Measurements from ENCODE around the gene UTP3. TPM values are rescaled to one million over a fixed set of nuclear protein-coding genes. Genes with fewer than 3 reads are reported as not detected.

Gene UTP3
- polyA plus RNA-seq, 1 experiment = 27.1 TPM

- Histone ChIP-seq H3K27ac (ENCODE audit: low read depth, low read length) (peak overlapping the region; percentile 54), H3K4me3 (ENCODE audit: low read depth, low read length) (peak overlapping the region; percentile 77), H3K27me3 (ENCODE audit: control insufficient read depth, insufficient read depth, low read length) (no peaks in the 10 kb centered on the region), H3K9me3 (ENCODE audit: control insufficient read depth, insufficient read depth, low read length) (no peaks in the 10 kb centered on the region)
- POLR2A ChIA-PET = interaction anchor here (0.6 to 3.5 kb wide), 5 partner anchors 10 to 261 kb away, joined by 3 to 13 read pairs (median 3); partner anchors contain the start of gene RUFY3
- no peak for DNase-seq (ENCODE audit: low read depth, low spot score)
- CTCF ChIA-PET = interaction anchor here (1.1 to 2.8 kb wide), 5 partner anchors 16 to 53 kb away, joined by 3 to 30 read pairs (median 7); partner anchors contain the start of genes RUFY3 and UTP3
- TF ChIP-seq CTCF (IDR thresholded peaks at IDR 0.05; ENCODE audit: low read depth, low read length) = no peak
These were observed 17.1 kb downstream of the UTP3 start for GRCh38 chr4:70705183-70706043.

- Histone ChIP-seq H3K9me3 (ENCODE audit: control insufficient read depth, insufficient read depth, low read length) (no peaks in the 10 kb centered on the region), H3K27me3 (ENCODE audit: control insufficient read depth, insufficient read depth, low read length) (no peaks in the 10 kb centered on the region), H3K4me3 (ENCODE audit: low read depth, low read length) (peak overlapping the region; percentile 77), H3K27ac (ENCODE audit: low read depth, low read length) (peak overlapping the region; percentile 54)
- POLR2A ChIA-PET = interaction anchor here (0.7 to 3.5 kb wide), 3 partner anchors 16 to 79 kb away, joined by 3 to 13 read pairs (median 3); partner anchors contain the start of gene RUFY3
- CTCF ChIA-PET = interaction anchor here (1.2 kb wide), 1 partner anchor 29 kb away, joined by 4 read pairs; no protein-coding TSS in a partner anchor
- no peak for TF ChIP-seq CTCF (IDR thresholded peaks at IDR 0.05; ENCODE audit: low read depth, low read length)
- DNase-seq (ENCODE audit: low read depth, low spot score) = no peak
These were observed 17.7 kb downstream of the UTP3 start for GRCh38 chr4:70706044-70706461.

GRCh38 chr4:70706516-70706915 lies 18.2 kb downstream of the UTP3 start:
- ChIA-PET POLR2A (interaction anchor here (0.6 to 3.5 kb wide), 3 partner anchors 16 to 94 kb away, joined by 3 to 13 read pairs (median 3); partner anchors contain the start of gene RUFY3), CTCF (interaction anchor here (0.5 kb wide), 1 partner anchor 86 kb away, joined by 3 read pairs; no protein-coding TSS in a partner anchor)
- no peaks in the 10 kb centered on the region for H3K9me3 ChIP-seq (ENCODE audit: control insufficient read depth, insufficient read depth, low read length)
- no peak for TF ChIP-seq CTCF (IDR thresholded peaks at IDR 0.05; ENCODE audit: low read depth, low read length)
- no peak overlapping the region for H3K27ac ChIP-seq (ENCODE audit: low read depth, low read length)
- H3K4me3 ChIP-seq (ENCODE audit: low read depth, low read length) = peak overlapping the region; percentile 77
- no peak for DNase-seq (ENCODE audit: low read depth, low spot score)
- no peaks in the 10 kb centered on the region for H3K27me3 ChIP-seq (ENCODE audit: control insufficient read depth, insufficient read depth, low read length)

- CTCF ChIA-PET = no interaction called here
- H3K4me3 ChIP-seq (ENCODE audit: low read depth, low read length) = no peak overlapping the region
- POLR2A ChIA-PET = no interaction called here
These were observed 21.4 kb downstream of the UTP3 start for GRCh38 chr4:70709611-70710205.

More at GRCh38 chr4:70709611-70710205, 21.4 kb downstream of the UTP3 start:
- no peak for TF ChIP-seq CTCF (IDR thresholded peaks at IDR 0.05; ENCODE audit: low read depth, low read length)
- Histone ChIP-seq H3K27me3 (ENCODE audit: control insufficient read depth, insufficient read depth, low read length) (no peaks in the 10 kb centered on the region), H3K9me3 (ENCODE audit: control insufficient read depth, insufficient read depth, low read length) (no peaks in the 10 kb centered on the region), H3K27ac (ENCODE audit: low read depth, low read length) (no peak overlapping the region)
- DNase-seq (ENCODE audit: low read depth, low spot score) = no peak

All from AG04450 (cell line).